NT2/D1 (cell line): ENCODE results near the gene SPTBN5.

Source experiments
- DNase-seq: peaks from one replicate; pipeline ENCODE4 v3.0.0-alpha.2; 2011; ENCODE audit warnings: low read depth, low spot score
- H3K27me3 ChIP-seq: 2 replicates; pipeline ENCODE4 v1.6.0; 2011; ENCODE audit warnings: mild to moderate bottlenecking; ENCODE audit not compliant: insufficient read length, insufficient read depth
- H3K36me3 ChIP-seq: 2 replicates; pipeline ENCODE4 v1.6.1; 2011; ENCODE audit warnings: mild to moderate bottlenecking, low read length, mixed read lengths; ENCODE audit not compliant: insufficient read depth, insufficient read length
- H3K4me1 ChIP-seq: 2 replicates; pipeline ENCODE4 v1.5.1; 2011; ENCODE audit not compliant: insufficient read depth, insufficient read length
- H3K4me3 ChIP-seq: 2 replicates; pipeline ENCODE4 v1.5.1; 2011; ENCODE audit warnings: low read depth; ENCODE audit not compliant: insufficient read length
- H3K9ac ChIP-seq: 2 replicates; pipeline ENCODE4 v1.6.0; 2011; ENCODE audit warnings: low read depth; ENCODE audit not compliant: insufficient read length
- H3K9me3 ChIP-seq: 2 replicates; pipeline ENCODE4 v1.5.1; 2011; ENCODE audit warnings: mild to moderate bottlenecking, low read length; ENCODE audit not compliant: insufficient read depth
- SUZ12 ChIP-seq: IDR thresholded peaks from 2 replicates; pipeline ENCODE4 v1.6.1; 2011; ENCODE audit not compliant: insufficient read length, insufficient read depth; ENCODE audit errors: extremely low read depth
- YY1 ChIP-seq: IDR thresholded peaks from 2 replicates; pipeline ENCODE4 v1.6.1; 2011; ENCODE audit not compliant: insufficient read length, insufficient read depth
- ZNF274 ChIP-seq: IDR thresholded peaks from 2 replicates; pipeline ENCODE4 v1.6.1; 2011; ENCODE audit warnings: mild to moderate bottlenecking, low read depth, low read length

The SPTBN5 gene

GRCh38 chr15:41805711-41806110 is 88.1 kb downstream of the SPTBN5 start:
- H3K9ac ChIP-seq, result no peak overlapping the region
- no peaks in the 10 kb centered on the region; the same call in 1 of the 2 replicates for H3K9me3 ChIP-seq
- DNase-seq, result no peak
- H3K27me3 ChIP-seq, result no peaks in the 10 kb centered on the region
- no peaks in the 10 kb centered on the region for H3K36me3 ChIP-seq
- H3K4me1 ChIP-seq, result peaks cover 13% of the 10 kb centered on the region
- no peak overlapping the region for H3K4me3 ChIP-seq
- TF ChIP-seq ZNF274, result no peak
- no peak for TF ChIP-seq YY1
- no peak for TF ChIP-seq SUZ12

GRCh38 chr15:41804916-41805666 is 88.8 kb downstream of the SPTBN5 start:
- Histone ChIP-seq H3K9me3 (no peaks in the 10 kb centered on the region; the same call in 1 of the 2 replicates), H3K36me3 (no peaks in the 10 kb centered on the region), H3K9ac (no peak overlapping the region), H3K4me1 (peaks cover 13% of the 10 kb centered on the region), H3K4me3 (no peak overlapping the region), H3K27me3 (no peaks in the 10 kb centered on the region)
- no peak for TF ChIP-seq ZNF274
- TF ChIP-seq SUZ12, result no peak
- TF ChIP-seq YY1, result no peak
- no peak for DNase-seq

DNA sequence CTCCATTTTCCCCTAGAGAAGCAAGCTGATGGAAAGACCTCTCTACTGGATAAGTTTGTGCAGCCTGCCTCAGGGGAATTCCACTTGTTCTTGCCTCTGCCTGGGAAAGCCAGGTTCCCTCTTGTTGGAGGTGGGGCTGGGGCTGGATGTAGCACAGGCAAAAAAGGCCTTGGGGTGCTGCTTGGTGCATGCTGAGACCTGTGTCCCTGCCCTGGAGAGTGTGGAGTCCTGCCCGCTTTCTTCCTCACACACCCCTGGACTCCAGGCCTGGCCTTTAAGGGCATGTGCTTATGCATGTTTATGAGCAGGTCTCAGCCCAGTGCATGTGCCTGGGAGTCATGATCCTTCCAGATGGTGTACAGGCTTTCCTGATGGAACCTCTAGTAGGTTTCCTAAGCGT is 89.5 kb downstream of the SPTBN5 start:
- H3K9ac ChIP-seq, result no peak overlapping the region
- H3K4me1 ChIP-seq, result peaks cover 8% of the 10 kb centered on the region
- H3K36me3 ChIP-seq, result no peaks in the 10 kb centered on the region

DNA sequence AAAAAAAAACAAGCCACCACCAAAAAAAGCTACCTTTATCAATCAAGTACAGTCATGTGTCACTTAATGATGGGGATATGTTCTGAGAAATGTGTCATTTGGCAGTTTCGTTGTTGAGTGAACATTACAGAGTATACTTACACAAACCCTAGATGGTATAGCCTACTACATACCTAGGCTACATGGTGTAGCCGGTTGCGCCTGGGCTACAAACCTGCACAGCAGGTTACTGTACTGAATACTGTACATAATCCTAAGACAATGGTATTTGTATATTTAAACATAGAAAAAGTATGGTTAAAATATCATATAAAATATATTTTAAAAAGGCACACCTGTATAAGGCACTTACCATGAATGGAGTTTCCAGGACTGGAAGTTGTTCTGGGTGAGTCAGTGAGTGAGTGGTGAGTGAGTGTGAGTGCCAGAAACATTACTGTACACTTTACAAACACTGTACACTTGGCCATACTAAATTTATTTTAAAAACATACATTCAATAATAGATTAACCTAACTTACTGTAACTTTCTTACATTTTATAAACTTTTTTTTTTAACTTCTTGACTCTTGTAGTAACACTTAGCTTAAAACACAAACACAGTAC is 91.9 kb downstream of the SPTBN5 start:
- Histone ChIP-seq H3K9ac (no peak overlapping the region), H3K4me3 (no peak overlapping the region), H3K9me3 (no peaks in the 10 kb centered on the region; the same call in 1 of the 2 replicates), H3K27me3 (no peaks in the 10 kb centered on the region), H3K36me3 (no peaks in the 10 kb centered on the region), H3K4me1 (peaks cover 8% of the 10 kb centered on the region)
- no peak for TF ChIP-seq SUZ12
- TF ChIP-seq ZNF274, result no peak
- TF ChIP-seq YY1, result no peak
- no peak for DNase-seq

More for the DNA sequence above, 89.5 kb downstream of the SPTBN5 start:
- Histone ChIP-seq H3K27me3 (no peaks in the 10 kb centered on the region), H3K4me3 (no peak overlapping the region), H3K9me3 (no peaks in the 10 kb centered on the region; the same call in 1 of the 2 replicates)
- no peak for DNase-seq
- TF ChIP-seq ZNF274 (no peak), YY1 (no peak), SUZ12 (no peak)

- no peaks in the 10 kb centered on the region for H3K27me3 ChIP-seq
- no peaks in the 10 kb centered on the region; the same call in 1 of the 2 replicates for H3K9me3 ChIP-seq
- TF ChIP-seq SUZ12, result no peak
- TF ChIP-seq ZNF274, result no peak
- no peak for TF ChIP-seq YY1
- H3K36me3 ChIP-seq, result no peaks in the 10 kb centered on the region
- H3K4me3 ChIP-seq, result no peak overlapping the region
- H3K4me1 ChIP-seq, result peaks cover 5% of the 10 kb centered on the region
- no peak for DNase-seq
- no peak overlapping the region for H3K9ac ChIP-seq
These were observed 92.7 kb downstream of the SPTBN5 start for GRCh38 chr15:41801185-41801584.

DNA sequence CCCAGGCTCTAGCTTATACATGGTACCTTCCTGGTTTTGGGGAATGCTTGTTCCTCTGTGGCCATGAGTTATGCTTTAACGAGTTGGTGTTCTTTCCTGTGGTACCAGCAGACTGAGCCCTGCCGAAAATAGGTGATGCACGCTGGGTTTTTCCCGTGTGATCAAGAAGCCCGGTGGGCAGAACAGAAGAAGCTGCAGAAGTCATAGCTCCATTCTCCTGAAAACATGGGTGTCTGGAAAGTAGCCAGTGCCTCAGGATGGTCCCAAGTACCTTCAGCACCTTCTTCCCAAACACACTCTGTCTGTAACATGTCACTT is 94.4 kb downstream of the SPTBN5 start:
- Histone ChIP-seq H3K4me1 (peaks cover 3% of the 10 kb centered on the region), H3K4me3 (no peak overlapping the region), H3K9ac (no peak overlapping the region), H3K27me3 (no peaks in the 10 kb centered on the region), H3K36me3 (no peaks in the 10 kb centered on the region), H3K9me3 (no peaks in the 10 kb centered on the region; the same call in 1 of the 2 replicates)
- no peak for DNase-seq
- TF ChIP-seq SUZ12 (no peak), ZNF274 (no peak), YY1 (no peak)

GRCh38 chr15:41798607-41799487 is 95.0 kb downstream of the SPTBN5 start:
- no peak overlapping the region for H3K4me3 ChIP-seq
- no peaks in the 10 kb centered on the region; the same call in 1 of the 2 replicates for H3K9me3 ChIP-seq
- TF ChIP-seq SUZ12, result no peak
- no peak for TF ChIP-seq YY1
- no peak for TF ChIP-seq ZNF274
- no peak for DNase-seq
- no peak overlapping the region for H3K9ac ChIP-seq
- H3K4me1 ChIP-seq, result no peaks in the 10 kb centered on the region
- H3K27me3 ChIP-seq, result no peaks in the 10 kb centered on the region
- H3K36me3 ChIP-seq, result no peaks in the 10 kb centered on the region
